SK-N-SH treated with all-trans-retinoic acid at 6 μM for 48 hours (cell line): ENCODE results near the gene LYRM4.

Experiments
- ATAC-seq: fragments of 200-7000 bp; cut with Tn5 transposase; 3 replicates; pipeline ENCODE4 v1.9.1; 2020; ENCODE audit warnings: mild to moderate bottlenecking, moderate library complexity
- ARNTL ChIP-seq: fragments of 450-650 bp; formaldehyde crosslinking; IDR thresholded peaks from 2 replicates; pipeline ENCODE4 v1.5.0; 2020; ENCODE audit warnings: low read depth, mild to moderate bottlenecking, moderate library complexity, borderline replicate concordance
- BACH2 ChIP-seq: fragments of 250-450 bp; sonication (Bioruptor Pico); IDR thresholded peaks from 2 replicates; pipeline ENCODE4 v1.9.0; 2021; ENCODE audit warnings: mild to moderate bottlenecking, borderline replicate concordance
- CSDC2 ChIP-seq: fragments of 250-450 bp; sonication (Bioruptor Pico); IDR thresholded peaks from 2 replicates; pipeline ENCODE4 v1.5.0; 2020; ENCODE audit warnings: mild to moderate bottlenecking, moderate library complexity
- ESRRG ChIP-seq: fragments of 250-450 bp; sonication (Bioruptor Pico); IDR thresholded peaks from 2 replicates; pipeline ENCODE4 v1.6.1; 2021; ENCODE audit warnings: mild to moderate bottlenecking
- ISL1 ChIP-seq: fragments of 250-450 bp; sonication (Bioruptor Pico); IDR thresholded peaks from 2 replicates; pipeline ENCODE4 v2.1.2; 2022; ENCODE audit warnings: mild to moderate bottlenecking, moderate library complexity
- OSR1 ChIP-seq: fragments of 250-450 bp; sonication (Bioruptor Pico); IDR thresholded peaks from 2 replicates; pipeline ENCODE4 v1.8.0; 2022; ENCODE audit warnings: moderate library complexity, mild to moderate bottlenecking, inconsistent platforms
- PATZ1 ChIP-seq: fragments of 250-450 bp; sonication (Bioruptor Pico); IDR thresholded peaks from 2 replicates; pipeline ENCODE4 v1.8.0; 2020; ENCODE audit warnings: mild to moderate bottlenecking, moderate library complexity, borderline replicate concordance
- PPARA ChIP-seq: fragments of 250-450 bp; sonication (Bioruptor Pico); IDR thresholded peaks from 2 replicates; pipeline ENCODE4 v1.5.0; 2020; ENCODE audit warnings: mild to moderate bottlenecking, borderline replicate concordance
- RARB ChIP-seq: fragments of 250-450 bp; sonication (Bioruptor Pico); IDR thresholded peaks from 2 replicates; pipeline ENCODE4 v1.8.0; 2021; ENCODE audit warnings: mild to moderate bottlenecking, moderate library complexity
- SNAI2 ChIP-seq: fragments of 250-450 bp; sonication (Bioruptor Pico); IDR thresholded peaks from 2 replicates; pipeline ENCODE4 v1.5.0; 2020; ENCODE audit warnings: mild to moderate bottlenecking, moderate library complexity
- TCF4 ChIP-seq: fragments of 250-450 bp; sonication (Bioruptor Pico); IDR thresholded peaks from 2 replicates; pipeline ENCODE4 v1.8.0; 2021; ENCODE audit warnings: mild to moderate bottlenecking, moderate library complexity, borderline replicate concordance
- TOX ChIP-seq: fragments of 250-450 bp; sonication (Bioruptor Pico); IDR thresholded peaks from 2 replicates; pipeline ENCODE4 v1.8.0; 2021; ENCODE audit warnings: mild to moderate bottlenecking, moderate library complexity, borderline replicate concordance
- ZC3H10 ChIP-seq: fragments of 250-450 bp; sonication (Bioruptor Pico); IDR thresholded peaks from 2 replicates; pipeline ENCODE4 v1.5.1; 2021; ENCODE audit warnings: mild to moderate bottlenecking, moderate library complexity
- ZFP3 ChIP-seq: fragments of 250-450 bp; sonication (Bioruptor Pico); IDR thresholded peaks from 2 replicates; pipeline ENCODE4 v1.5.0; 2020; ENCODE audit warnings: mild to moderate bottlenecking, moderate library complexity
- ZNF565 ChIP-seq: fragments of 450-650 bp; formaldehyde crosslinking; conservative IDR thresholded peaks from 2 replicates; pipeline ENCODE4 v1.5.0; 2020; ENCODE audit warnings: low read depth, mild to moderate bottlenecking, moderate library complexity
- ZNF70 ChIP-seq: fragments of 450-650 bp; formaldehyde crosslinking; IDR thresholded peaks from 2 replicates; pipeline ENCODE4 v1.5.0; 2020; ENCODE audit warnings: mild to moderate bottlenecking, moderate library complexity
- ZNF8 ChIP-seq: fragments of 450-650 bp; formaldehyde crosslinking; IDR thresholded peaks from 2 replicates; pipeline ENCODE4 v1.5.0; 2020; ENCODE audit warnings: mild to moderate bottlenecking, moderate library complexity
- TF ChIP-seq, protein P1 (sequence below): fragments of 250-450 bp; sonication (Bioruptor Pico); IDR thresholded peaks from 2 replicates; pipeline ENCODE4 v1.5.1; 2021; ENCODE audit warnings: mild to moderate bottlenecking, moderate library complexity
- TF ChIP-seq, protein P2 (sequence below): fragments of 250-450 bp; sonication (Bioruptor Pico); IDR thresholded peaks from 2 replicates; pipeline ENCODE4 v1.8.0; 2021; ENCODE audit warnings: low read depth, mild to moderate bottlenecking, moderate library complexity, borderline replicate concordance
- TF ChIP-seq, protein P3 (sequence below): fragments of 250-450 bp; sonication (Bioruptor Pico); IDR thresholded peaks from 2 replicates; pipeline ENCODE4 v1.5.1; 2020; ENCODE audit warnings: low read depth, mild to moderate bottlenecking, moderate library complexity
- TF ChIP-seq, protein P4 (sequence below): fragments of 250-450 bp; sonication (Bioruptor Pico); IDR thresholded peaks from 2 replicates; pipeline ENCODE4 v1.5.0; 2020; ENCODE audit warnings: mild to moderate bottlenecking, moderate library complexity

The LYRM4 gene

GRCh38 chr6:5162355-5162754 is 98.4 kb downstream of the LYRM4 start:
- TF ChIP-seq, protein P1, sequence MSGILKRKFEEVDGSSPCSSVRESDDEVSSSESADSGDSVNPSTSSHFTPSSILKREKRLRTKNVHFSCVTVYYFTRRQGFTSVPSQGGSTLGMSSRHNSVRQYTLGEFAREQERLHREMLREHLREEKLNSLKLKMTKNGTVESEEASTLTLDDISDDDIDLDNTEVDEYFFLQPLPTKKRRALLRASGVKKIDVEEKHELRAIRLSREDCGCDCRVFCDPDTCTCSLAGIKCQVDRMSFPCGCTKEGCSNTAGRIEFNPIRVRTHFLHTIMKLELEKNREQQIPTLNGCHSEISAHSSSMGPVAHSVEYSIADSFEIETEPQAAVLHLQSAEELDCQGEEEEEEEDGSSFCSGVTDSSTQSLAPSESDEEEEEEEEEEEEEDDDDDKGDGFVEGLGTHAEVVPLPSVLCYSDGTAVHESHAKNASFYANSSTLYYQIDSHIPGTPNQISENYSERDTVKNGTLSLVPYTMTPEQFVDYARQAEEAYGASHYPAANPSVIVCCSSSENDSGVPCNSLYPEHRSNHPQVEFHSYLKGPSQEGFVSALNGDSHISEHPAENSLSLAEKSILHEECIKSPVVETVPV (CRISPR knock-in tag) = no peak
- TF ChIP-seq, protein P2, sequence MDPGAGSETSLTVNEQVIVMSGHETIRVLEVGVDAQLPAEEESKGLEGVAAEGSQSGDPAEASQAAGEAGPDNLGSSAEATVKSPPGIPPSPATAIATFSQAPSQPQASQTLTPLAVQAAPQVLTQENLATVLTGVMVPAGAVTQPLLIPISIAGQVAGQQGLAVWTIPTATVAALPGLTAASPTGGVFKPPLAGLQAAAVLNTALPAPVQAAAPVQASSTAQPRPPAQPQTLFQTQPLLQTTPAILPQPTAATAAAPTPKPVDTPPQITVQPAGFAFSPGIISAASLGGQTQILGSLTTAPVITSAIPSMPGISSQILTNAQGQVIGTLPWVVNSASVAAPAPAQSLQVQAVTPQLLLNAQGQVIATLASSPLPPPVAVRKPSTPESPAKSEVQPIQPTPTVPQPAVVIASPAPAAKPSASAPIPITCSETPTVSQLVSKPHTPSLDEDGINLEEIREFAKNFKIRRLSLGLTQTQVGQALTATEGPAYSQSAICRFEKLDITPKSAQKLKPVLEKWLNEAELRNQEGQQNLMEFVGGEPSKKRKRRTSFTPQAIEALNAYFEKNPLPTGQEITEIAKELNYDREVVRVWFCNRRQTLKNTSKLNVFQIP (CRISPR knock-in tag) = no peak
- TF ChIP-seq, protein P3, sequence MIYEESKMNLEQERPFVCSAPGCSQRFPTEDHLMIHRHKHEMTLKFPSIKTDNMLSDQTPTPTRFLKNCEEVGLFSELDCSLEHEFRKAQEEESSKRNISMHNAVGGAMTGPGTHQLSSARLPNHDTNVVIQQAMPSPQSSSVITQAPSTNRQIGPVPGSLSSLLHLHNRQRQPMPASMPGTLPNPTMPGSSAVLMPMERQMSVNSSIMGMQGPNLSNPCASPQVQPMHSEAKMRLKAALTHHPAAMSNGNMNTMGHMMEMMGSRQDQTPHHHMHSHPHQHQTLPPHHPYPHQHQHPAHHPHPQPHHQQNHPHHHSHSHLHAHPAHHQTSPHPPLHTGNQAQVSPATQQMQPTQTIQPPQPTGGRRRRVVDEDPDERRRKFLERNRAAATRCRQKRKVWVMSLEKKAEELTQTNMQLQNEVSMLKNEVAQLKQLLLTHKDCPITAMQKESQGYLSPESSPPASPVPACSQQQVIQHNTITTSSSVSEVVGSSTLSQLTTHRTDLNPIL (CRISPR knock-in tag) = no peak
- no peak for TF ChIP-seq ZNF8 (CRISPR knock-in tag)
- TF ChIP-seq ESRRG (CRISPR knock-in tag) = no peak
- no peak for TF ChIP-seq ZC3H10 (CRISPR knock-in tag)
- TF ChIP-seq ZNF70 = no peak
- no peak for TF ChIP-seq CSDC2 (CRISPR knock-in tag)
- no peak for TF ChIP-seq PATZ1 (CRISPR knock-in tag)
- no peak for TF ChIP-seq RARB (CRISPR knock-in tag)
- TF ChIP-seq ZNF565 = no peak
- no peak for ATAC-seq

DNA sequence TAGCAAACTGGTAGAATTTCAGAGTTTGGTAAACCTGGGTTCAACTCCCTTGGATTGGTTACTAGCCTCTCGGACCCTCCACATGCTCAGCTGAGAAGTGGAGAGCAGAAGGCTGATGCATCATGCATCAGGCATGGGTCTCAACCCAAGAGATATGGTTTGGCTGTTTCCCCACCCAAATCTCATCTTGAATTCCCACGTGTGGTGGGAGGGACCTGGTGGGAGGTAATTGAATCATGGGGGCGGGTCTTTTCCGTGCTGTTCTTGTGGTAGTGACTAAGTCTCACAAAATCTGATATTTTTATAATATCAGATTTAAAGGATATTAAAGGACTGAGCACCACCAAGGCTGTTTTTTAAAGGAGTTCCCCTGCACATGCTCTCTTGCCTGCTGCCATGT is 100.5 kb downstream of the LYRM4 start:
- no peak for ATAC-seq
- TF ChIP-seq, protein P1 (CRISPR knock-in tag) = no peak
- TF ChIP-seq ESRRG (CRISPR knock-in tag) = no peak
- no peak for TF ChIP-seq RARB (CRISPR knock-in tag)
- no peak for TF ChIP-seq ZFP3 (CRISPR knock-in tag)

DNA sequence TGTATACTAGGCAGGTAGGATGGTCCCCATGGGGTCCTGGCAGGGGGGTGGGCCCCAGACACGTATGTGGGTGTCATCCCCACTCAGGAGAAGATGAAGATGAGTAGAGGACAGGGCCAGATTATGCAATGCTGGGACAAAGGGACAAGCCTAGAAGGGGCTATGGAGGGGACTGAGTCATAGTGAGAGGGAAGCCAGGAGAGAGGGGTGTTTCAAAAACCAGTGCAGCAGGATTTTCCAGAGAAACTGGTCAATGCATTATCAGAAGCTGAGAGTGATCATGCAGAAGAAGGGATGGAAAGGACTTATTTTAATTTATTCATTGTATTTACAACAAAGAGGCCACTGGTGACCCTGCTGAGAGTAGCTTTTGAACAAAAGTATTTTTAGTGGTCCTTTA is 101.6 kb downstream of the LYRM4 start:
- TF ChIP-seq ARNTL (no peak), SNAI2 (CRISPR knock-in tag) (no peak), ZNF565 (no peak), CSDC2 (CRISPR knock-in tag) (no peak), PATZ1 (CRISPR knock-in tag) (no peak), ESRRG (CRISPR knock-in tag) (no peak), ZFP3 (CRISPR knock-in tag) (no peak), TCF4 (CRISPR knock-in tag) (no peak), RARB (CRISPR knock-in tag) (no peak), BACH2 (CRISPR knock-in tag) (no peak), TOX (CRISPR knock-in tag) (no peak), ZNF70 (no peak), ISL1 (CRISPR knock-in tag) (no peak), ZNF8 (CRISPR knock-in tag) (no peak), OSR1 (CRISPR knock-in tag) (no peak), PPARA (CRISPR knock-in tag) (no peak)
- TF ChIP-seq, protein P4, sequence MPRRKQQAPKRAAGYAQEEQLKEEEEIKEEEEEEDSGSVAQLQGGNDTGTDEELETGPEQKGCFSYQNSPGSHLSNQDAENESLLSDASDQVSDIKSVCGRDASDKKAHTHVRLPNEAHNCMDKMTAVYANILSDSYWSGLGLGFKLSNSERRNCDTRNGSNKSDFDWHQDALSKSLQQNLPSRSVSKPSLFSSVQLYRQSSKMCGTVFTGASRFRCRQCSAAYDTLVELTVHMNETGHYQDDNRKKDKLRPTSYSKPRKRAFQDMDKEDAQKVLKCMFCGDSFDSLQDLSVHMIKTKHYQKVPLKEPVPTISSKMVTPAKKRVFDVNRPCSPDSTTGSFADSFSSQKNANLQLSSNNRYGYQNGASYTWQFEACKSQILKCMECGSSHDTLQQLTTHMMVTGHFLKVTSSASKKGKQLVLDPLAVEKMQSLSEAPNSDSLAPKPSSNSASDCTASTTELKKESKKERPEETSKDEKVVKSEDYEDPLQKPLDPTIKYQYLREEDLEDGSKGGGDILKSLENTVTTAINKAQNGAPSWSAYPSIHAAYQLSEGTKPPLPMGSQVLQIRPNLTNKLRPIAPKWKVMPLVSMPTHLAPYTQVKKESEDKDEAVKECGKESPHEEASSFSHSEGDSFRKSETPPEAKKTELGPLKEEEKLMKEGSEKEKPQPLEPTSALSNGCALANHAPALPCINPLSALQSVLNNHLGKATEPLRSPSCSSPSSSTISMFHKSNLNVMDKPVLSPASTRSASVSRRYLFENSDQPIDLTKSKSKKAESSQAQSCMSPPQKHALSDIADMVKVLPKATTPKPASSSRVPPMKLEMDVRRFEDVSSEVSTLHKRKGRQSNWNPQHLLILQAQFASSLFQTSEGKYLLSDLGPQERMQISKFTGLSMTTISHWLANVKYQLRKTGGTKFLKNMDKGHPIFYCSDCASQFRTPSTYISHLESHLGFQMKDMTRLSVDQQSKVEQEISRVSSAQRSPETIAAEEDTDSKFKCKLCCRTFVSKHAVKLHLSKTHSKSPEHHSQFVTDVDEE = no peak
- no peak for ATAC-seq
